HepG2 (cell line): ENCODE results near the gene NKD1.

Experiments used
- BCL6 ChIP-seq: IDR thresholded peaks from 2 replicates; pipeline ENCODE4 v1.6.1; 2016; ENCODE audit warnings: missing genetic modification reagents, missing compliant biosample characterization
- CEBPZ ChIP-seq: IDR thresholded peaks from 2 replicates; pipeline ENCODE4 v1.6.1; 2012; ENCODE audit warnings: low read length, improper control_type of control experiment
- GABPA ChIP-seq, 2 experiments: IDR thresholded peaks; 2 replicates each; pipeline ENCODE4 v1.6.1; 2011 to 2016; ENCODE audit warnings: low read depth in 2 of 2, low read length in 1 of 2, missing biosample characterization in 1 of 2, missing genetic modification characterization in 1 of 2
- KDM1A ChIP-seq: IDR thresholded peaks from 2 replicates; pipeline ENCODE4 v1.6.1; 2016; ENCODE audit warnings: missing compliant biosample characterization
- NCOA2 ChIP-seq: sonication (generic); formaldehyde crosslinking; IDR thresholded peaks from 2 replicates; pipeline ENCODE4 v1.8.0; 2022; ENCODE audit warnings: inconsistent platforms
- RXRA ChIP-seq: sonication (generic); formaldehyde crosslinking; IDR thresholded peaks from 2 replicates; pipeline ENCODE4 v1.5.1; 2020; ENCODE audit warnings: missing genetic modification reagents
- SRSF1 ChIP-seq: fragments of 200-400 bp; formaldehyde crosslinking; optimal IDR thresholded peaks from 2 replicates; pipeline ENCODE3; 2017; ENCODE audit warnings: mild to moderate bottlenecking, low read depth, low read length, moderate library complexity
- SUZ12 ChIP-seq: fragments of 150-350 bp; IDR thresholded peaks from 2 replicates; pipeline ENCODE4 v1.6.1; 2014; ENCODE audit warnings: low read depth, low read length
- USF2 ChIP-seq, 2 experiments: sonication (generic) in 1 of 2; formaldehyde crosslinking in 1 of 2; IDR thresholded peaks; 2 replicates each; pipeline versions ENCODE4 v1.5.1 to v1.6.1; 2011 to 2020; ENCODE audit warnings: borderline replicate concordance in 1 of 2, low read depth in 1 of 2, low read length in 1 of 2, mild to moderate bottlenecking in 1 of 2, missing genetic modification reagents in 1 of 2, moderate library complexity in 1 of 2
- WIZ ChIP-seq: sonication (generic); formaldehyde crosslinking; IDR thresholded peaks from 2 replicates; pipeline ENCODE4 v1.5.1; 2020; ENCODE audit warnings: mild to moderate bottlenecking, missing genetic modification reagents
- YY1 ChIP-seq: IDR thresholded peaks from 2 replicates; pipeline ENCODE4 v1.6.1; 2011; ENCODE audit warnings: low read length, low read depth, moderate library complexity, mild to moderate bottlenecking; ENCODE audit not compliant: insufficient read depth, insufficient replicate concordance
- ZNF331 ChIP-seq: sonication (generic); formaldehyde crosslinking; IDR thresholded peaks from 2 replicates; pipeline ENCODE4 v1.4.0; 2020; ENCODE audit warnings: missing genetic modification reagents
- ZNF496 ChIP-seq: sonication (generic); formaldehyde crosslinking; IDR thresholded peaks from 2 replicates; pipeline ENCODE4 v1.8.1; 2023; ENCODE audit warnings: mild to moderate bottlenecking, moderate library complexity, missing genetic modification reagents; ENCODE audit not compliant: insufficient replicate concordance

- no peak for TF ChIP-seq RXRA
- no peak for TF ChIP-seq ZNF496 (CRISPR knock-in tag)
- TF ChIP-seq NCOA2 (CRISPR knock-in tag) = no peak
- no peak for TF ChIP-seq USF2 (IDR thresholded peaks at IDR 0.05; ENCODE audit: low read depth, low read length)
- TF ChIP-seq USF2 (CRISPR knock-in tag; IDR thresholded peaks at IDR 0.05; ENCODE audit: borderline replicate concordance) = no peak
- TF ChIP-seq KDM1A = no peak
- no peak for TF ChIP-seq BCL6 (CRISPR knock-in tag)
- no peak for TF ChIP-seq SRSF1
- TF ChIP-seq ZNF331 (CRISPR knock-in tag) = no peak
- no peak for TF ChIP-seq WIZ
- no peak for TF ChIP-seq YY1
- TF ChIP-seq CEBPZ = no peak
- no peak for TF ChIP-seq SUZ12
- TF ChIP-seq GABPA (IDR thresholded peaks at IDR 0.05; ENCODE audit: low read depth, low read length) = no peak
- TF ChIP-seq GABPA (CRISPR knock-in tag; IDR thresholded peaks at IDR 0.05; ENCODE audit: low read depth) = no peak
These were observed 104.7 kb downstream of the NKD1 start for GRCh38 chr16:50652836-50653425.
